Stimulated activated CD8-positive, alpha-beta memory T cell treated with anti-CD3 and anti-CD28 coated beads, Interleukin-15, amount 100 ng/mL, for 4 hours (primary cell): Measurements from ENCODE around the gene ARVCF.
"Not testable (repeated sequence)": the region's sequence is repeated elsewhere in the genome, so short reads cannot be mapped to it uniquely, and the experiment has no call there.

Experiments used
- DNase-seq, 2 donors: peaks; one replicate each; pipeline ENCODE4 v3.0.0-alpha.2; 2020; ENCODE audit warnings: low read depth in 2 of 2

ARVCF gene

DNA sequence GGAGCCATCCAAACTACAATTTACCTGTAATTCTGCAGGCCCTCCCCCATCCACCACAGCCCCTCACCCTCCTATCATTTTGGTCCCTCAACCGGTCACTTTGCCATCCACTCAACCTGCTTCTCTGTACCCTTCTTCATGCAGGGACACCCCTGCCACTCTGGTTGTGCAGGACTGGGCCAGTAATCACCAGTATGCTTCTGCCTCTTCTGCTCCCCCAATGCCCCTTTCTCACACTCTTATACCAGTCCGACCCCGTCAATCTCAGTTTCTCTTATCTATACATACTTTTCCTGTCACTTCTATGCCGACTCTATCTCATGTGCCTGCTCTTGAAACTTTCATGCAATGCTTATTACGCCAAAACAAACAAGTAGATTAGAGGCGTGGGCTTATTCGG lies 80.1 kb downstream of the ARVCF start:
- no peak for DNase-seq

GRCh38 chr22:19935123-19935718 lies 81.4 kb downstream of the ARVCF start:
- not testable (repeated sequence) for DNase-seq

DNA sequence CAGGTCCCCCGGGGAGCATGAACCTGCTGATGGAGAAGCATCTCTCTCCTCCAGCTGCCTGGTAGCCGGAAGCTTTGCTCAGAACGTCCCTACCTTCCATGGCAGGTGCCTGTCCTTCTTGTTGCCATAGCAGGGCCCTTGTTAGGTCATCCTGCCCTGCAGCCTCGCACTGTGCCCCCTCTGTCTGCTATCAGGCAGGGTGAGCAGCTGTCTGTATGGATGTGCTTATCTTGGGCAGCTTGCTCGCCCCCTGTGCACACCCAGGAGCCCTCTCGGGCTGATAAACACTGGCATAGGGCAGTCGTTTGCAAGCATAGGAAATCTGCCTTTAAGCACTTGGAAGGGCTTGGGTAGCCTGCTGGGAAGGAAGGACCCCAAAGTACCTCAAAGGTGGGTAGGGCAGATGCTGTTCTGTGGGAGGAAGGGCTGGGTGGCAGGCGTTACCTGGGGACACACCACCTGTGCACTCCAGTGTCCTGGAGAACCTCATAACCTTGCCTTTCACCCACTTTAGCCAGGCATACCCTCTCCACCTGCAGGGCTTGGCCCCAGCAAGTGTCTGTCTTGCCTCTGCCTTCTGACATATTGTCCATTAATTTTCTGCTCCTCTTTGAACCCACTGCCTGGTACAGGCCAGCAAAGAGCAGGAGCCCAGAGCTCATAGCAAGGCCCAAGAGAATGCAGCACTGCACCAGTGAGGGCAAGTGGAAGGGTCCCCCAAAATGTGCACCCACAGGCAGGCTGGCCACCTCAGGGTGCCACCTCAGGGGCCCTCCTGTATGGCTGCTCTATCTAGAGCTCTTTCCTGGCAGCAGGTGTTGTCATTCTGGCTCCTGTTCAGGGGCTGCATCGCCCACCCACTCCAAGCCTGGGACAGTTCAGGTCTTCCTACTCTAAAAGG lies 83.0 kb downstream of the ARVCF start:
- no peak for DNase-seq

GRCh38 chr22:19932367-19933206 lies 84.0 kb downstream of the ARVCF start:
- DNase-seq: no peak

- DNase-seq: no peak
Observed at GRCh38 chr22:19931514-19931913, 85.1 kb downstream of the ARVCF start.

- no peak for DNase-seq
Observed at GRCh38 chr22:19930551-19931486, 85.8 kb downstream of the ARVCF start.

DNA sequence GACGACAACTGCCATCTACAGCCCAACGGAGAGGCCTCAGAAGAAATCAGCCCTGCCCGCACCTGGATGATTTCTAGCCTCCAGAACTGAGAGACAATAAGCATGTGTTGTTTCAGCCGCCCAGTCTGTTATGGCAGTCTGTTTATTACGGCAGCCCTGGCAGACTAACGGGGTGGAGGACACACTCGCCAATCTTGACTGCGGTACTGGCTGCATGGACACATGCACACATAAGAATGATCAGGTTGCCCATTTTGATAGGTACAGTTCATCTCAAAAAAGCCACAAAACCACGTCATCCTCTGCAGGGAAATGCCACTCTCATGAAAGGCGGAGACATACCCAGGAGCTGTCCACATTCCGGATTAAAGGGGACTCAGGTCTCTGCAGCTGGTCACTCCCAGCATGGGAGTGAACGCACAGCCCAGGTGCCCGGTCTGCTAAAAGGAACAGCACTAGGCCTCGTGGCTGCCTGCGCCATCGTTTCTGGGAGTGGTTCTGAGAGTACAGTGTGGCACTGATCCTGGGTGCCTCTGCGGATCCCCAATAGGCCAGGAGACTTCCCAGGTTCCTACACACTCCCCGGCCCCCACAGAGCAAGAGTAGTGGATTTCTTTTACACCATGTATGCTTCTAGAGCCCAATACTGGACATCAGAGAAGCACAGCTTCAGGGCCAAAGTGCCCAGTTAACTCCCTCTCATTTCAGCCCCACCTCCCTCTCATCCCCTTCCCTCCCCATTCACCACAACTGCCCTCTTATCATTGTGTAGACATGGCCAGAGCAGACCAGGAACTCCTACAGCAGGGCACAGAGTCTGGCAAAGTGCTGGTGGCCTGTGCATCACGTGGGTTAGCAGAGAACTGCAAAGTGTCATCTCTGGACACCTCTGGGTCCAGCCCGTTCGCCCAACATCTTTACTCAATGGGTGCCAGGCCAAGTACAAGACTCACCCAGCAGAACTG lies 86.8 kb downstream of the ARVCF start:
- no peak for DNase-seq

DNA sequence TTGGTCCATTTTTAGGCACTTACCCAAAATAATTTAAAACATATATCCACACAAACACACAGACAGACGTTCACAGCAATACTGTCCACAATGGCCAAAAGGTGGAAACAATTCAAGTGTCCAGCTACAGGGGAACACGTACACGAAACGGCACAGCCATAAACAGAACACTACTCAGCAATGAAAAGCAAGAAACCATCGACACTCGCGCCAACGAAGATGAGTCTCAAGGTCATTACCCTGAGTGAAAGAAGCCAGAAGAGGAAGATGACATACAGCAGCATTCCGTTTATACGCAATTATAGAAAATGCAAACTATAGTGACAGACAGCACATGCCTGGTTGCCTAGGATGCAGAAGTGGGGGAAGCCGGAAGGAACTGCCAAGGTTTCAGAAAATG lies 88.4 kb downstream of the ARVCF start:
- DNase-seq: no peak

DNA sequence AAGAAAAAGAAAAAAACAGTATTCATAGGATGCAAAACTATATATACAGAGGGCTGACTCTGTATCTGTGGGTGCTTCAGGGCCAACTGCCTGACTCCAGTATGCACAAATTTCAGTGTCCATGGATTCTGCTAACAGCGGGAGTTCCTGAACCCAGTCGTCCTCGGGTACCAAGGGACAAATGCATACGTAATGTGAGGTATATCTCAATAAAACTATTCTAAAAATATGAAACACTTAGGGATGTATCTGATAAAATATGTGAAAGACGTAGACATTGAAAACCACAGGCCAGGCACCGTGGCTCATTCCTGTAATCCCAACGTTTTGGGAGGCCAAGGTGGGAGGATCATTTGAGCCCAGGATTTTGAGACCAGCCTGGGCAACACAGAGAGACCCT lies 88.9 kb downstream of the ARVCF start:
- no peak for DNase-seq

GRCh38 chr22:19926028-19926427 lies 90.6 kb downstream of the ARVCF start:
- not testable (repeated sequence) for DNase-seq

GRCh38 chr22:19923914-19924513 lies 92.6 kb downstream of the ARVCF start:
- no peak for DNase-seq

GRCh38 chr22:19921544-19922081 lies 95.0 kb downstream of the ARVCF start:
- DNase-seq: no peak
